GM18508 (cell line): ENCODE data around the gene DDI1.
A peak's percentile ranks its signal among the peaks of the same experiment; 100 is the strongest.

ENCODE experiments used
- ATAC-seq: cut with Tn5 transposase; IDR thresholded peaks from one replicate; pipeline ENCODE4 v1.9.1; 2021; ENCODE audit warnings: moderate number of reproducible peaks; ENCODE audit not compliant: insufficient read depth, unreplicated experiment

DDI1 gene

DNA sequence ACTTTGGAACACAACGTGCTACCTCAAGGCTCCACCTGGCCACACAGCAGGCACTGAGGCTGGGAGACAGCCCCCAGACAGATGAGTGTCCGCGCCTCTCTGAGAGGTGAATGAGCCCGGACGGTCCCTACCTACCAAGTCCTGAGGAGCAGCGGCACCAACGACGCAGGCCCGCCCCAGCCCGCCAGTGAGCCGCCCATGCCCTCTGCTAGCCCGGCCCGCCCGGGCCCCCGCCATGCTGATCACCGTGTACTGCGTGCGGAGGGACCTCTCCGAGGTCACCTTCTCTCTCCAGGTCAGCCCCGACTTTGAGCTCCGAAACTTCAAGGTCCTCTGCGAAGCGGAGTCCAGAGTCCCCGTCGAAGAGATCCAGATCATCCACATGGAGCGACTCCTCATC, at the start of gene DDI1:
TSS of gene DDI1 (plus strand) at position 53 of the 400 bp plus-strand sequence. CDS start at position 236, 183 bp downstream.
- ATAC-seq = no peak

DNA sequence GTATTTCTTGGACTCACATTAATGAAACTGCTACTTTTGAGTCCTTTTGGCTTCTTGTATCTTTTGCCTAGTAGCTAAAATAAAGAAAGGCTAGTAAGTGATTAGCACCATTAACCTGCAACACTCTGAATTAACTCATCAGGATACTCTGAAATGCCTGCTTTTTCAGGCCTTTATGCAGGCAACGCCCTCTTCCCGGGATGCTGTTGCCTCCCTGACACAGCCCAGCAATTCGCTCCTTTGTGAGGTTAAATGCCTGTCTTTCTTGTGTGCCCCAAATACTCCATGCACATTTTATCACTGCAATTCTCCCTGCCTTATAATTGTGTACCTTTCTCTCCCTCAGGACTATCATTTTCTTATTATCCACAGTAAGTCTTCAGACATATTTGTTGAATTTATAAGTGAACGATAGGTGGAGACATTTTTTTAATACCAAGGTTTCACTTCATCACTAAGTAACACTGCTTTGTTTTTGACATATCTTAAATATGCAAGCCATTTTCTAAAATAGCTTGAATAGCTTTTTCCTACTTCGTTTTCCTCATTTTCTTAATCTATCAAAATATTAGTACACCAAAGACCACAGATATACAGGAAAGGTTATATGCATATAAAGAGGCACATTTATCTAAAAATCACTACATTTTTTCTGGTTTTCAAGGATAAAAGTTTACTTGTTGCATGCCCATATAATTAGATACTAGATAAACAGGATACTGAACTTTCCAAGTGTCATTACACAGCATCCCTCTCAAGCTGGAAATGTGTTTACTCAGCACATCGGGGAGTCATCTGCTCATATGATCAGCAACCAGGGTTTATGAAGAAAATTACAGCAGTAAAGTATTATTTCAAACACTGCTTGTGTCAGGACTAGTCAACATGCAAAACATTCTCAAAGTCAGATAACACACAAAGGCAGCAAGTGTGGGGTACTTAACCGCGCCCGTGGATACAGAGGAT, 48.5 kb upstream of the DDI1 start:
- no peak for ATAC-seq

DNA sequence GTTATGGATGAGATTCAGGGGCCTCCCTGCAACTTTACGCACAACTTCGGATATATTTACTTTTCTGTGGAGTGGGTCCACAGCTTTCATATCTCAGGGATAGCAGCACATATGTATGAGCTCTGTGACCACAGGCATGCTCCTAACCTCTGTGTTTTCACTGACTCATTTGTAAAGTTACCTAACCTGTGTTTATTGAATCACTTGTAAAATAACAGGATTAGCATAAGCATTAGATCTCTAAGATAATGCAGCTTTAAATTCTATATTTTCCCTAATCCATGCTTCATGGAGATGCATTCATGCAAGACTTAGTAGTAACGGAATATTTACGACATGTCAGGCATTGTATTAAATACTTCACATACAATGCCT, 47.9 kb upstream of the DDI1 start:
- no peak for ATAC-seq

DNA sequence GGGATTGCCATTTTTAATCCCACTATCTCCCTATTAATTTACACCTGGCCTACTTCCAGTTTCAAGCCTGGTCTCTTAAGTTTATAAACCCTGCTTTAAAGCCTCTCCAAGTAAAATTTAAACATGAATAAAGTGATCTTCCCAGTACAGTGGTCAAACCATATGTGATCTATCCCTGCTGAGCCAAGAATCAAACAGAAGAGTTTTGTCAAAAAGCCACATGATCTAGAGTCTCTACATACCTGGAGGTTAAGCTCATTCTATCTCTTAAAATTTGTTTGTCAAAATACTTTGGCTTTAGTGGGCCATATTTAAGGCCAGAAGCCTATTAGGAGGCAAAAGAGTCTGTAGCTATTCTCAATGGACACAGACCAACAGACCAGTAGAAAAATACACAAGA, 42.9 kb upstream of the DDI1 start:
- no peak for ATAC-seq

DNA sequence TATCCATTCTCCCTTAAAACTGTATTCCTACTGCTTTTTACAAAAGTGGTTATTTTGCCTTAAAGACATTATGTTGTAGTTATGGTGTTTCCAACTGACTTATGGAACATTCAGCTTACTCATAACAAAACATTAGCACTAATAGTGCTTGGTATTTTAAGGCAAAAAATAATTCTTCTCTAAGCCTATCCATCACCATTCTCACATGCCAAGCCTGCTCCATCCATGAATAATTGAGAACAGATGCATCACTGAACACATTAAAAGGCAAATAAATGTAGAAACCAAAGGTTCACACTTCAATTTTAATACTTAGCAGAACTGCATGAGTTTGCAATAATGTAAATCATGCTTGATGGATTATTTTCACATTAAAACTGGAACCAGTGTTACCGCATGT, 42.3 kb upstream of the DDI1 start:
- no peak for ATAC-seq

DNA sequence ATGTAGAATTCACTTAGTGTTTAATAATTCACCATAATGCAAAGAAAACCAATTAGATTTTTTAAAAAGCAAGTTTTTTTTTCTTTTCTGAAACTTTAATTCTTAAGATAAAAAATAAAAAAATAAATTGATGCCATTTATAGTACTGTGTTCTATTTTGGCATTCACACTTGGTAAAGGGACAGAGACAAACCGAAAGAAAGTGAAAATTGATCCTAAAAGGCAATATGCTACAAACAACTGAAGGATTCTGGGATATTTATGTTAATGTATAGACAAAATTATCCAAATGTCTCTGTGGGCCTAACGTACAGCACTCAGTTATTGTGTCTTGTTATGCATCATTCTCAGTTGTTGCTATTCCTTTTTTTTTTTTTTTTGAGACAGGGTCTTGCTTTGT, 41.9 kb upstream of the DDI1 start:
- no peak for ATAC-seq

DNA sequence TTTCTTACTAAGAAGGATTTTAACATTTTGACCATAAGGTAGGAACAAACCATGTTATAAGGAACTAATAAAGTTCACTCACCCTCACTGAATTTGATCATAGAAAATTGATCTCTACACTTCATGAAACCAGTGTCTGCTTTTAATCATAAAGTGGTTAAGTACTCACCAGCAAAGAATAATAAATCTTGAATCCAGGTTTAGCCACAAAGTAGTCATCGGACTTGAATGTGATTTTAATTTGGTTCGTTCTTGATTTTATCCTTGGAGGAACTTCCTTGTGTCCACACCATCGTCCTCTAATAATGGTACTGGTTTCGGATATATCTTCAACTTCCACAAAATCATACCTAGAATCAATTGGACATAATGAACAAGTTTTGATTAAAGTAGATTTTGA, 40.5 kb upstream of the DDI1 start:
- no peak for ATAC-seq

DNA sequence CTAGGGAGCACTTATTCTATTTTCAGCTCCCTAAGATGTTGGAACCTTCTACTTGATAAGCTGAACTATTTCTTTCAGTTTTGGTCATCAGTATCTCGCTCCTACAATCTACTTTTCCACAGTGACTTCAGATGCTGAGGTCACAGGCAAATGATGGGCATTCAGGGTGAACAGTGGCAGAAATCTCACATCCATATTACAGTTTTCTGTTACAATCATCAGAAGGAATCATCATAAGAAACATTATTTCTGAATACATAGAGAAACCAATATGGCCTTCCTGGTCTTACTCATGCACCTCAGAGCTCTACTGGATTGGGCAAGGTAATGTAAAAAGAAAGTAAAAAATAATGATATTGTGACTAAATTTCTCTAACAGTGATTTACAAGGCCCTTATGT, 39.4 kb upstream of the DDI1 start:
- peak; percentile 57 for ATAC-seq

DNA sequence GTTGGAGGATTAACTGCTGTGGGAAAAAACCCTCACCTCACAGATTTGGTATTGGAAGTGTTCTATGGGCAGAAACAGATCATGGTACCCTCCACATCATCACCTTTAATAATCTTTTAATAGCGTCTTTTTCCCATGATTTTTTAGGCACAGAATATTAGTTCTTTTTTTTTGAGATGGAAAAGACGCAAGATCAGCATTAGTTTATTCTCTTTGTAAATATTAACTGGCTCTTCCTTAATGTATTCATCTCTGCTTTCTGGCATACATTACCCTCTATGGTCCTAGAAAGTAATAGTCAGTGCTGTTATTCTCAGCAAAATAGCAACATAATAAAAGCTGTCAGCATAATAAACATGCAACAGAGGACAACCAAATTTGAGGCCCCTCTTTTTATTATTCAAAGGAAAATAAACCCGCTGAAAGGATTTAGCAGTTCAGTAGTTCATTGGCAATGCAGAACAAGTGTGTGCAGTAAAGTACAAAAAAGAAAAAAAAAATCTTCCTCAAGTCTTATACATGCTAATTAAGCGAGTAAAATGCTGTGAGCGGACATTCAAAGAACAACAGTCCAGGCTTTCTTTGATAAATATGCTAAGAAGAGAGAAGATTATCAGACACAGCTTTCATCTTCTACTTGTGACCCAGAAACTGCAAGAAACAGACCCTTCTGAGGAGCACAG, 37.5 kb upstream of the DDI1 start:
- ATAC-seq = no peak

DNA sequence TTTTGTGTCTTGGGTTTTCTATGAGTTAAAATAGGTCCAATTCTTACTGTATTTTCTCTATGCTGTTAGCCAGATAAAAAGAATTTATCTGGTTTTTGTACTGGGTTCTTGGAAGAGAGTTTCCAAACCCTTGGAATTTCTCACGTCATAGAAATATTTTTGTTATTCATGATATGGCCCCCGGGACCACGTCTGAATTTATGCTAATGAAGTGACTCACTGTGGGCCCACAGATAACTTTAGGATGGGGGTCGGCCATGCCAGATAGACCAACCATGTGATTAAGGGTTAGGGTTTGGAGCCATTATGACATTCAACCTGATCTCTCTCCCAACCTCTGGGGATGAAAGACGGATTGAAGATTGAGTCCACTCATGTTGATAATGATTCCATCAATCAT, 35.6 kb upstream of the DDI1 start:
- no peak for ATAC-seq

DNA sequence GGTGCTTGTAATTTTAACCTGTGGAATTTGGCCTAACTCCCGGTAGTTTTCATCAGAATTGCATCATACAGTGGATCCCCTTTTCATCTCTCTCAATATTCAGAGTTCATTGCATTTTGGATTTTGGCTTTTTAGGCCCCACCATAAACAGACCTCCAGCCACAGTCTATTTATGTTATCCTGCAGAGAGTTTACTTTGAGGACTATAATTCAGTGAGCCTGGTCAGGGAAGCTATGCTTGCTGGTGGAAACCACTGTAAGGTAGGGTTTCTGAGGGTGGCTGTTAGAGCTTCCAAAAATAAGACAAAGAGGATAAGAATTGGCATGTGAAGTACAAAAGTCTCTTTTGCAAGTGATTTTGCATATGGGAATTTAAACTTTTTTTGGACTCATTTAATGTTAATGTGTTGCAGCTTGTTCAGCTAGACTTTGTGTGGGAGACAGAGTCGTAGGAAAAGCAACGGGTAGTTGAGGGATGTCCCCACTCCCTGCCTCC, 34.8 kb upstream of the DDI1 start:
- no peak for ATAC-seq

DNA sequence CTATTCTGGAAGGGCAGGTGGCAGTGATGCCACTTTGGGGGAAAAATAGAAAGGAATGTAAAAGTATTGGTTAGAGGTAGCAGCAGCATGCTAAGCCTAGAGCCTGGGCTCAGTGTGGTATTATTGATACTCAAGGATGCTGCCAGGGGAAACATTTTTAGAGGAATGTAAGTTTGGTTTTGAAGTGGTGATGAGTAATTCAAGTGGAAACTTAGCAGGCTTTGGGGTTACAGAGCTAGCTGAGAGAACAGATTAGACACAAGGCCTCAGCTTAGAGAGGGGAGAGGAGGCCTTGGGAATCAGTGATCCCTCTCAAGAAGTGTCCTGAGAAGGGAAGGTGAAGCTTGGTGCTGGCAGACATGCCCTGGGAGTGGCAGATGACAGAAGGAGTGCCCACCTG, 32.9 kb upstream of the DDI1 start:
- ATAC-seq = no peak

DNA sequence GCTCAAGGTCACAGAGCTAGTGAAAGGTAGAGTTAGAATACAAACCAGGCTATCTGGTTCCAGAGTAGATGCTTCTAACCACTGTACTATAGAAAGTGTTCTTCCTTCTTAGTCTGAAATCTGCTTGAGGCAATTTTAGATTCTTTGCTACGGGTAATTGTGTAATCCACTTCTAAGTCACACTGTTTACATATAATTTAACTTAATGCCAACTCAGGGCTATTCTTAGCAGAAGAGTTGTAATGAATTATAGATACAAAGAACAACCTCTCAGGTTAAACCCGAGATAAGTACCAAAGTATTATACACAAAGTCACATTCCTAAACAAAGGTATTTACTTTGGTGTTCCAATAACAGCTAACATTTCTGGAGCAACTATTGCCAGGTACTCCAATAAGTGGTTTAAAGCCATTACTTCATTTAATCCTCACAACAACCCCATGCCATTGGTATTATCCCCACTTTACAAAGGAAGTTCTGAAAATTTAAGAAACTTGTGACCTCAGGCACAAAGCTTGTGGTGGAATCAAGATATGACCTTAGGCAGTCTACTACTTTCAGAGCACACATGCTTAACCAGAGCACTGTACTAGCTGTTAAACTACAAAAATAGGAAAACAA, 31.1 kb upstream of the DDI1 start:
- no peak for ATAC-seq

DNA sequence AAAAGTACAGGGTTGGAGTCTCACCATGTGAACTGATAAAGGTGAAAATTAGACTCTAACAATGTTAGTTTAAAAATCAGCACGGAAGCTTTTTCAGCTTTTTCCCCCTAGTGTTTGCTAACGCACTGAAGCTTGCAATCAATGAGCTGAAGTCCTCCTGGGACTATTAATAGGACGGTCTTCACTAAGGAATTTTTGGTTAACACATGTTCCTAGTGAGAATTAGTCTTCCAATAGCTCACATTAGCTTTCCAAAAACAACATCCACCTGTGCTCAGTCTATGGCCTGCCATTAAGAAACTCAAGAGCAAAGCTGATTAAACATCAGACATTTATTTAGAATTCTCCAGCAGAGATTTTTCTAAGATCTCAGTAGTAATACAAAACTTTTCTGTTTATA, 26.7 kb upstream of the DDI1 start:
- no peak for ATAC-seq

DNA sequence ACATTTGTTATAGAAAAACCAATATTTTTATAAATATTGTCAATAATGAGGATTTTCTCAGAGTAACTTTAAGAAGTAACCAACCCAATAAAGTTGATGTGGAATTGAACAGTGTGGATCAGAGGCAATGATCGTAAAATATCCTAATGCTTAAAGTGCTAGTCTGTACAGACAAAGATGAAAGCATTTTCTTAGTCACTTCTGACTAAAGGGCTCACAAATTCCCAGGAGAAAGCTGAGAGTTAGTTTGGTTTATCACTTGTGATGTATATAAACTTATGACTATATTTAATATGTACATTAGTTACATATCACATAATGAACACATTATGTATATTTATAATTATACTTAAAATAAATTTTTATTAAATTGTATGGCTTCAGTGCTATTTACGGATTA, 25.4 kb upstream of the DDI1 start:
- no peak for ATAC-seq

DNA sequence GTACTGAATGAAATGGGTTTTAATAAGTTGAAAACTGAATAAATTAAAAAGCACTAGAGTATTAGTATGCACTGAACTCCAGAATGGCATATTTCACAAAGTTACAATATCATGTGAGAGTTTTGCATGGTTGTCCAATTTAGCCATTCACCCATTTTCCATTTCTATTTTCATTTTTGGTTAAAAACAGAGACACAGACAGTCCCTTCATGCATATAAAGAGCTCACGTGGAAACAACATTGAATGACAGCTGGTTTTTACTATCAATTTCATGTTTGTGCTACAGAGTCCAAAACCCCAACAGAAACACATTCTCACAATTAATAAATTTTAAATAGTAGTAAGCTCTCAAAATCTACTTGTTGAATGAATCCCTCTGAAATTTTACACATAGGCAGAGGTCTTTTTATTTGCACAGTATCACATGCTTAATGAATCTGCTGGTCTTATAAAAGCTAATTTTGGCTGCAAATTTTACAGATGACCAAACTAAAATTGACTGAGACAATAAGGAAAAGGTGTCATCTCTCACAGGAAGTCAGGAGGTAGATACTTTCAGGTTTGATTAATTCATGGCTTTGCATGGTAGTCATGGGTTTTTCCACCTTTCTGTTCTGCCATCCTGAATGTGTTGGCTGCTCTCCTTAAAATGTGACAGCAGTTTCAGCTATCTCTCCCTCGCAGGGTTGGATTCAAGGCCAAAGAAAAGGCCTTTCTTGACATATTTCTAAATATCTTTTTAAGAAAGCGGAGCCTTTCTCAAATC, 20.6 kb upstream of the DDI1 start:
- peak; percentile 70 for ATAC-seq

DNA sequence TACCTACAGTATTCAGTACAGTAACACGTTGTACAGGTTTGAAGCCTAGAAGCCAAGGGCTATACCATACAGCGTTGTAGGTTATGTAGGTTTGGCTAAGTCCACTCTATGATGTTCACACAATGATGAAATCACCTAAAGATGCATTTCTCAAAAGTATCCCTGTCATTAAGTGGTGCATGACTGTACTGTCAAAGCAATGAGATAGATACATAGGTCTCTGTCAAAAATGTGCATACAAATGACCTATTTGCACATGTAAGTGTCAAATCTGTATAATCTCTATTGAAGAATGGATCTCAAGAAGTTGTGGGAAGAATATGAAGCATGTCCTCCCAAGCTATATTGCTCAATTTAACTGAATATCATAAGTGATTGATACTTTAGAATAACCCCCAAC, 11.9 kb upstream of the DDI1 start:
- no peak for ATAC-seq

DNA sequence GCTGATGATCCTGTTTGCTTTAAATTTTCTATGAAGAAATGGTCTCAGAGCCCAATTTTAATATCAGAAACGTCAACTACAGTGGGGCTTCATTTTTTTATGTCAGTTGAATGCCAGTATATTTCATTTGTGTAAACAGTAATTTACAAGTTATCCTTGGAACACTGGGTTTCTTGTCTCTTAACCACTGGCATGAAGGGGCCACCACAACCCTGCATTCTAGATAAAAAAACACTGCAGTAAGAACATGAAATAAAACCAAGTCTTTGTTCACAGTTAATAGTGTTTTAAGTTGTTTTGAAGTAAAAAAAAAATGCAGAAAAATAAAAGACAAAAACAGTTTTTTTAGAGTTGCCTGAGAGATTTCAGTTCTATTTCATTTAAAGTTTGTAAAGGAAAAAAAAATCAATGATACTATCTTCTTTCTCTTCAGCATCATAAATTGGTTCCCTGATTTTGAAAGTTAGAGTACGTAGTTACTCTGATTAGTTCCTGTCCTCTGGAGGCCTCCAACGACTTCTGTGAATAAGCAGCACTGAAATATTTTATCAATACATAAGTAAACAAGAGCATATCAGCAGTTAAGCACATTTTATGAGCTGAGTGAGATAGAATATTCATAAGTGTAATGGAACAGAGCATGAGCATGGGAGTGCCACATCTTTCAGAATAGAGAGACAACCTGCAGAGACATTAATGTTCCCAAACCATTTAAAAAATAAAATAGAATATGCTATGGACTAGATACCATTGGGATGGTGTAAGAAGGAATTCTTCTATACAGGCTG, 7.8 kb upstream of the DDI1 start:
- no peak for ATAC-seq

DNA sequence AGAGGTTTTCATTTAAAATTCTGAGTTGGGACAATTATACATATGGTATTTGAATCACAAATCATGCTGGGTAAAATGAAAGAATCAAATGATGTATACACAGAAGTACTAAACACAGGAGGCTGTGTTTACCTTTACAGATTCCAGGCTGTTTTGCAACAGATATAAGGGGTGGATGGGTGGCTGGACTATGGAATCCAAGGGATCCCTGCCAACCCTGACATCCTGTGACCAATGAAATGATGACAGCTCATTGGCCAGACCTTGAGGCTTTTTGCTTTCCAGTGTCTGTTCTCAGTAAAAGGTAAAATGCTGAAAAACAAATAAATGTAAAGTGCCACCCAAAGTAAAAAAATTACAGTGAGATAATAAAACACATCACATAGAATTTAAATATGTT, 3.3 kb upstream of the DDI1 start:
- no peak for ATAC-seq

DNA sequence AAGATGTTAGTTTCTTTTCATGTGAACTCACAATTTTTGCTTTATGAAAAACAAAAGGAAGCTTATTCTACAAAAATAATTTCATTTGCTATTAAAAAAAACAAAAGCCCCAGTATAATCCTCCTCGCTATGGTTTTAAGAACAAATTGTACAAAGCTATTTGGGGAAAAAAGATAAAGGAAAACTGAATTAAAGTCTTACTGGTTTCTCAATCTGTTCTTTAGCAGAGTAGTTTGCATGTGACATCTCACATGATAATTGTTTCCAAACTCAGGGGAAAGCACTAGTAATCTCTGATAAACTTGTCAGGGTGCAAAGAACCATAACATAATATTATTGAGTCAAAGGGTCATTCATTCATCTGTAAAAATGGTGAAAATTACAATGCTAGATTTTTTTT, 2.9 kb upstream of the DDI1 start:
- ATAC-seq = no peak
